ENCODE results near the gene AKIRIN2. TPM values are rescaled to one million over a fixed set of nuclear protein-coding genes. Genes with fewer than 3 reads are reported as not detected.

The AKIRIN2 gene
- polyA plus RNA-seq, 3 donors: 102 to 145 (median 118) TPM

- peaks cover 0 to 6% (median 0%) of the 10 kb centered on the region in 3 donors for H3K27me3 Mint-ChIP-seq (ENCODE audit: low read depth in 3 of 3)
- H3K27ac ChIP-seq (ENCODE audit: low read depth in 1 of 2, low read length in 2 of 2): no peak overlapping the region
- H3K9ac ChIP-seq (ENCODE audit: insufficient read depth, low read length, poor library complexity, severe bottlenecking): no peak overlapping the region
- no peak for TF ChIP-seq CTCF (IDR thresholded peaks at IDR 0.05)
- no peak overlapping the region for H2AFZ ChIP-seq (ENCODE audit: insufficient read depth, low read depth, low read length, poor library complexity, severe bottlenecking)
- peaks cover 0 to 5% of the 10 kb centered on the region in 2 donors for H3K36me3 Mint-ChIP-seq
- H3K9me3 ChIP-seq (replicated peaks in 1 of 2; ENCODE audit: control insufficient read depth in 1 of 2, insufficient read depth in 1 of 2, low read length in 2 of 2): no peaks in the 10 kb centered on the region
- H3K4me1 ChIP-seq (ENCODE audit: control insufficient read depth in 1 of 2, insufficient read depth in 2 of 2, low read length in 2 of 2): peaks cover 68 to 75% of the 10 kb centered on the region in 2 donors
- no peak for DNase-seq
- H4K20me1 ChIP-seq (ENCODE audit: insufficient read depth, low read length): no peaks in the 10 kb centered on the region
- H3K79me2 ChIP-seq (ENCODE audit: insufficient read depth, low read length): no peaks in the 10 kb centered on the region
- H3K4me3 Mint-ChIP-seq: no peak overlapping the region
- no CpG with 5 or more reads among the region's 1 CpG for WGBS (ENCODE audit: insufficient coverage)
- peaks cover 62% of the 10 kb centered on the region for H3K4me1 Mint-ChIP-seq
- H3K4me3 ChIP-seq (replicated peaks in 1 of 3; ENCODE audit: low read depth in 2 of 3, low read length in 3 of 3): no peak overlapping the region
- H3K36me3 ChIP-seq (replicated peaks in 1 of 2; ENCODE audit: control insufficient read depth in 1 of 2, insufficient read depth in 2 of 2, low read length in 2 of 2): no peaks in the 10 kb centered on the region
- H3K27ac Mint-ChIP-seq: peak overlapping the region in 2 of 7 donors; percentile 57 to 96
- intact Hi-C loops (cut with micrococcal nuclease): loop anchor here in 1 of 2 donors (10.0 kb wide), 1 partner anchor 103 kb away; no protein-coding TSS in a partner anchor
- H3K4me2 ChIP-seq (replicated peaks; ENCODE audit: extremely low read depth, low read length, poor library complexity, severe bottlenecking): no peak overlapping the region
- no peaks in the 10 kb centered on the region for H3K27me3 ChIP-seq (ENCODE audit: control insufficient read depth in 2 of 2, insufficient read depth in 2 of 2, low read length in 2 of 2)
- no peaks in the 10 kb centered on the region for H3K9me3 Mint-ChIP-seq
These were observed 19.3 kb upstream of the AKIRIN2 start for GRCh38 chr6:87721311-87721710.

DNA sequence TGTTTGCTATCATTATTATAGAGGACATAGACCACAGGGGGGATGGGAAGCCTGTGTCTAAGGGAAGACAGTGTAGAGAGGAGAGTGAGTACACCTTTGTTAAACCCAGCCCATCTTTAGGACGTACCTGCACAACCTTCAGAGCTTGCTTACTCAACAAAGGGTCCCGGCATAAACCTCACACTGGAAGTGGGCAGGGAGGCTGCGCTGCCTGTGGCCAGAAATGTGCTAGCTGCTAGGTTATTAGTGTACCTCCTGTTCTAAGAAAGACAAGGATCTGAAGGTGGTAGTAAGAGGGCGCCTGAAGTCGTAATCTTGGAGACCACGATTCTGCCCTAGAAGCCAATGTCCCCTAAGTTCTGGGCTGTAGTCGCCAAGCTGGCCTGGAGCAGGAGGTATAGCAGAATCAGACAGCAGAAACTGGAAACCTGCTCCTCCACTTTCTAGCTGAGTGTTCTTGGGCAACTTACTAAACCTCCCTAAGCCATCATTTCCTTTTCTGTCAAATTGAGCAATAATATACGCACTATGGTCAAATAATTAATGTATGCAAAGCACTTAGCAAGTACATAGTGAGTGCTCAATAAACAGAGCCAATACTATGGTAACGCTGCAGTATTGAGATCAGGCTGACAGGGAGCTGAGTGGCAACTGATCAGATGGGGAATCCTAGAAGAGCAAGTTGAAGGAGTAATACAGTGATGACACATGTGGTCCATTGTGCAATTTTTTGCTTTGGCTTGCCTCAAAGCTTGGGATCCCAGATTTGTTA lies 16.8 kb upstream of the AKIRIN2 start:
- Histone ChIP-seq H4K20me1 (ENCODE audit: insufficient read depth, low read length) (no peaks in the 10 kb centered on the region), H2AFZ (ENCODE audit: insufficient read depth, low read depth, low read length, poor library complexity, severe bottlenecking) (peak overlapping the region; percentile 44), H3K9ac (ENCODE audit: insufficient read depth, low read length, poor library complexity, severe bottlenecking) (peak overlapping the region; percentile 65), H3K4me1 (ENCODE audit: control insufficient read depth in 1 of 2, insufficient read depth in 2 of 2, low read length in 2 of 2) (peaks cover 58 to 65% of the 10 kb centered on the region in 2 donors), H3K4me2 (replicated peaks; ENCODE audit: extremely low read depth, low read length, poor library complexity, severe bottlenecking) (peak overlapping the region; percentile 61), H3K4me3 (replicated peaks in 1 of 3; ENCODE audit: low read depth in 2 of 3, low read length in 3 of 3) (peak overlapping the region in 2 of 3 experiments; percentile 4 to 49), H3K79me2 (ENCODE audit: insufficient read depth, low read length) (no peaks in the 10 kb centered on the region), H3K9me3 (replicated peaks in 1 of 2; ENCODE audit: control insufficient read depth in 1 of 2, insufficient read depth in 1 of 2, low read length in 2 of 2) (no peaks in the 10 kb centered on the region), H3K36me3 (replicated peaks in 1 of 2; ENCODE audit: control insufficient read depth in 1 of 2, insufficient read depth in 2 of 2, low read length in 2 of 2) (no peaks in the 10 kb centered on the region), H3K27ac (ENCODE audit: low read depth in 1 of 2, low read length in 2 of 2) (peak overlapping the region; percentile 97 to 99), H3K27me3 (ENCODE audit: control insufficient read depth in 2 of 2, insufficient read depth in 2 of 2, low read length in 2 of 2) (no peaks in the 10 kb centered on the region)
- peaks cover 0 to 4% (median 0%) of the 10 kb centered on the region in 3 donors for H3K27me3 Mint-ChIP-seq (ENCODE audit: low read depth in 3 of 3)
- 34% methylated on average over 7 of the region's 9 CpGs for WGBS (ENCODE audit: insufficient coverage)
- H3K27ac Mint-ChIP-seq: peak overlapping the region; percentile 95 to 99 (median 99)
- peak overlapping the region; percentile 52 to 55 for H3K4me3 Mint-ChIP-seq
- no peak for TF ChIP-seq CTCF (IDR thresholded peaks at IDR 0.05)
- peak; percentile 95 to 99 (median 98) for DNase-seq
- intact Hi-C loops (cut with micrococcal nuclease): loop anchor here in 1 of 2 donors (2.0 kb wide), 1 partner anchor 16 kb away; the partner anchor contains the start of gene AKIRIN2
- peaks cover 0 to 5% of the 10 kb centered on the region in 2 donors for H3K36me3 Mint-ChIP-seq
- no peaks in the 10 kb centered on the region for H3K9me3 Mint-ChIP-seq
- H3K4me1 Mint-ChIP-seq: peaks cover 57% of the 10 kb centered on the region

Data from CD14-positive monocyte (primary cell).